H1 (cell line): Measurements from ENCODE around the gene CABP4. TPM values are rescaled to one million over a fixed set of nuclear protein-coding genes. Genes with fewer than 3 reads are reported as not detected.

Source experiments
- CTCF ChIA-PET: fragments of 300-600 bp; sonication (Branson Sonifier 250); formaldehyde crosslinking; loops from one replicate; lab custom pipeline; 2021; ENCODE audit not compliant: partially characterized antibody; lab: Charles Lee
- POLR2A ChIA-PET: fragments of 300-600 bp; sonication (Branson Sonifier 250); formaldehyde crosslinking; loops from one replicate; lab custom pipeline; 2021; ENCODE audit warnings: inconsistent platforms; ENCODE audit not compliant: partially characterized antibody; lab: Charles Lee
- DNase-seq, 2 experiments: peaks; one replicate each; pipeline versions ENCODE4 v3.0.0 to v3.0.0-alpha.2; 2010 to 2022; ENCODE audit warnings: low spot score in 2 of 2, low read depth in 1 of 2, mixed read lengths in 1 of 2
- FAIRE-seq: peaks from 2 replicates; lab custom pipeline; 2011; peaks lifted over from hg19 to GRCh38; lab: Jason Lieb, UNC
- H2AFZ ChIP-seq: 2 replicates; pipeline ENCODE4 v1.8.1; 2012; ENCODE audit warnings: low read length, inconsistent platforms
- H2AK5ac ChIP-seq: 2 replicates; pipeline ENCODE4 v1.6.1; 2013; ENCODE audit warnings: low read depth, low read length
- H2BK120ac ChIP-seq: replicated peaks from 2 replicates; pipeline ENCODE3; 2013; ENCODE audit warnings: low read depth, low read length, inconsistent platforms
- H2BK12ac ChIP-seq: 2 replicates; pipeline ENCODE4 v1.6.1; 2013; ENCODE audit warnings: low read depth, low read length
- H2BK15ac ChIP-seq: 2 replicates; pipeline ENCODE4 v1.6.1; 2013; ENCODE audit warnings: low read length
- H2BK20ac ChIP-seq: 2 replicates; pipeline ENCODE4 v1.6.1; 2013; ENCODE audit warnings: low read length
- H2BK5ac ChIP-seq: 2 replicates; pipeline ENCODE4 v1.6.1; 2013; ENCODE audit warnings: low read depth, low read length
- H3K14ac ChIP-seq: 2 replicates; pipeline ENCODE4 v1.6.1; 2013; ENCODE audit warnings: inconsistent platforms; ENCODE audit not compliant: insufficient read length
- H3K18ac ChIP-seq: 2 replicates; pipeline ENCODE4 v1.6.1; 2013; ENCODE audit warnings: low read length; ENCODE audit errors: extremely low read depth
- H3K23ac ChIP-seq: 2 replicates; pipeline ENCODE4 v1.6.1; 2013; ENCODE audit warnings: inconsistent platforms; ENCODE audit not compliant: insufficient read length
- H3K23me2 ChIP-seq: 2 replicates; pipeline ENCODE4 v1.6.1; 2013; ENCODE audit warnings: low read depth, low read length
- H3K27ac ChIP-seq: 2 replicates; pipeline ENCODE4 v1.6.1; 2011; ENCODE audit warnings: low read depth, low read length, inconsistent platforms
- H3K27me3 ChIP-seq, 4 experiments: replicated peaks in 1 of 4; 1 replicate in 1 of 4; 2 replicates in 3 of 4; pipeline versions ENCODE4 v1.6.1 to v1.8.1; 2011 to 2013; ENCODE audit warnings: low read length in 3 of 4, mild to moderate bottlenecking in 3 of 4, inconsistent platforms in 2 of 4, mixed read lengths in 2 of 4, moderate library complexity in 1 of 4; ENCODE audit not compliant: control insufficient read depth in 3 of 4, insufficient read depth in 3 of 4; ENCODE audit errors: extremely low read depth in 1 of 4
- H3K36me3 ChIP-seq, 4 experiments: 2 replicates each; pipeline versions ENCODE4 v1.6.1 to v1.8.1; 2011 to 2013; ENCODE audit warnings: mild to moderate bottlenecking in 4 of 4, low read length in 3 of 4, moderate library complexity in 2 of 4, control low read depth in 1 of 4, inconsistent platforms in 1 of 4; ENCODE audit not compliant: insufficient read depth in 4 of 4, control insufficient read depth in 2 of 4
- H3K4ac ChIP-seq: replicated peaks from 2 replicates; pipeline ENCODE3; 2013; ENCODE audit warnings: low read length, low read depth, mixed read lengths, inconsistent platforms; ENCODE audit not compliant: insufficient read length
- H3K4me1 ChIP-seq, 4 experiments: replicated peaks in 1 of 4; 1 replicate in 1 of 4; 2 replicates in 3 of 4; pipeline versions ENCODE4 v1.6.1 to v1.8.1; 2011 to 2013; ENCODE audit warnings: low read length in 3 of 4, inconsistent platforms in 2 of 4, mixed read lengths in 1 of 4; ENCODE audit not compliant: insufficient read depth in 4 of 4, control insufficient read depth in 3 of 4
- H3K4me2 ChIP-seq, 2 experiments: 2 replicates each; pipeline versions ENCODE4 v1.6.1 to v1.8.1; 2011 to 2013; ENCODE audit warnings: low read depth in 2 of 2, low read length in 2 of 2, control low read depth in 1 of 2, inconsistent platforms in 1 of 2, mild to moderate bottlenecking in 1 of 2; ENCODE audit not compliant: insufficient read depth in 1 of 2
- H3K4me3 ChIP-seq, 4 experiments: fragments of 200-600, 300-600 bp in 1 of 4; sonication (generic), shearing (Covaris generic), sonication (Bioruptor Twin) in 1 of 4; 2 replicates each; pipeline versions ENCODE4 v1.5.1 to v1.8.1; 2011 to 2016; ENCODE audit warnings: low read length in 4 of 4, low read depth in 3 of 4, control low read depth in 2 of 4, inconsistent platforms in 2 of 4, mild to moderate bottlenecking in 2 of 4, mixed read lengths in 1 of 4, moderate library complexity in 1 of 4; ENCODE audit not compliant: insufficient read depth in 2 of 4; ENCODE audit errors: extremely low read depth in 1 of 4
- H3K56ac ChIP-seq: replicated peaks from 2 replicates; pipeline ENCODE3; 2013; ENCODE audit warnings: low read depth, mild to moderate bottlenecking, mixed read lengths, low read length, inconsistent platforms; ENCODE audit not compliant: insufficient read length
- H3K79me1 ChIP-seq: 2 replicates; pipeline ENCODE4 v1.6.1; 2013; ENCODE audit warnings: low read depth, low read length, control low read depth
- H3K79me2 ChIP-seq, 2 experiments: 2 replicates each; pipeline versions ENCODE4 v1.6.1 to v1.8.1; 2012 to 2013; ENCODE audit warnings: low read length in 2 of 2, mild to moderate bottlenecking in 2 of 2, inconsistent platforms in 1 of 2; ENCODE audit not compliant: insufficient read depth in 2 of 2, control insufficient read depth in 1 of 2
- H3K9ac ChIP-seq, 4 experiments: replicated peaks in 1 of 4; 1 replicate in 1 of 4; 2 replicates in 3 of 4; pipeline versions ENCODE4 v1.6.1 to v1.8.1; 2011 to 2013; ENCODE audit warnings: low read depth in 3 of 4, low read length in 3 of 4, control low read depth in 2 of 4, mild to moderate bottlenecking in 2 of 4, moderate library complexity in 2 of 4, inconsistent platforms in 1 of 4; ENCODE audit errors: extremely low read depth in 1 of 4
- H3K9me3 ChIP-seq, 2 experiments: 2 replicates each; pipeline versions ENCODE4 v1.6.1 to v1.8.1; 2012 to 2013; ENCODE audit warnings: mild to moderate bottlenecking in 2 of 2, moderate library complexity in 2 of 2, control low read depth in 1 of 2, inconsistent platforms in 1 of 2, low read depth in 1 of 2, low read length in 1 of 2, mixed read lengths in 1 of 2; ENCODE audit not compliant: insufficient read depth in 2 of 2
- H4K20me1 ChIP-seq, 2 experiments: replicated peaks in 1 of 2; 2 replicates each; pipeline versions ENCODE3 to v1.8.1; 2011 to 2013; ENCODE audit warnings: inconsistent platforms in 2 of 2, low read length in 2 of 2, mild to moderate bottlenecking in 1 of 2; ENCODE audit not compliant: insufficient read depth in 2 of 2, control insufficient read depth in 1 of 2
- H4K5ac ChIP-seq: 2 replicates; pipeline ENCODE4 v1.6.1; 2013; ENCODE audit warnings: low read length, low read depth, mixed read lengths, inconsistent platforms; ENCODE audit not compliant: insufficient read length
- H4K8ac ChIP-seq: 2 replicates; pipeline ENCODE4 v1.8.0; 2013; ENCODE audit warnings: mild to moderate bottlenecking, moderate library complexity, low read length, inconsistent platforms; ENCODE audit not compliant: insufficient read depth; ENCODE audit errors: extremely low read depth
- H4K91ac ChIP-seq: replicated peaks from 2 replicates; pipeline ENCODE3; 2013; ENCODE audit warnings: low read length, mixed read lengths, inconsistent platforms; ENCODE audit not compliant: insufficient read length
- BCL11A ChIP-seq, 2 experiments: IDR thresholded peaks; one replicate each; pipeline ENCODE4 v1.6.1; 2011; ENCODE audit warnings: low read depth in 2 of 2, low read length in 2 of 2, mild to moderate bottlenecking in 2 of 2
- CREB1 ChIP-seq: IDR thresholded peaks from 2 replicates; pipeline ENCODE4 v1.6.1; 2012; ENCODE audit warnings: inconsistent platforms
- JUND ChIP-seq: IDR thresholded peaks from 2 replicates; pipeline ENCODE4 v1.6.1; 2011; ENCODE audit warnings: mild to moderate bottlenecking, improper control_type of control experiment, low read length
- MAX ChIP-seq: IDR thresholded peaks from 2 replicates; pipeline ENCODE4 v1.6.1; 2012; ENCODE audit warnings: inconsistent platforms
- TCF12 ChIP-seq: IDR thresholded peaks from 2 replicates; pipeline ENCODE4 v1.6.1; 2011; ENCODE audit warnings: low read depth, mild to moderate bottlenecking, low read length
- WGBS, 2 experiments: shearing (Covaris generic) in 1 of 2; methylation state at CpG; one replicate each; pipeline versions ENCODE4 v1.1.6 to v1.1.7; 2013 to 2015; ENCODE audit warnings: low lambda C conversion rate in 2 of 2, mixed read lengths in 2 of 2, inconsistent platforms in 1 of 2, low coverage in 1 of 2, missing lambda C conversion rate in 1 of 2; ENCODE audit not compliant: insufficient replicate concordance in 2 of 2, insufficient coverage in 1 of 2, insufficient read length in 1 of 2; ENCODE audit errors: extremely low coverage in 1 of 2, missing lambda C conversion rate in 1 of 2; 5-methylcytosine and 5-hydroxymethylcytosine counted together
- polyA plus RNA-seq, 7 experiments: library from polyadenylated mRNA; depleted of rRNA in 3 of 7; stranded (reverse) in 5 of 7; unstranded in 2 of 7; fragments of >200 nt in 5 of 7; fragments of 200-250 nt in 2 of 7; gene quantifications; 1 replicate in 5 of 7; 2 replicates in 1 of 7; 4 replicates in 1 of 7; pipeline versions ENCODE4 v1.2.1 to v1.2.3, GENCODE V29; 2011 to 2013; ENCODE audit warnings: missing spikeins in 2 of 7, mixed read lengths in 2 of 7
- total RNA-seq: library from RNA; stranded (reverse); fragmentation: NEBNext Ultra II Directional; extraction: Animal tissue kit (Norgen Biotek cat#: 25700); gene quantifications from 2 replicates; pipeline ENCODE4 v1.2.1, GENCODE V29; 2021

Gene CABP4
- total and polyA plus RNA-seq, 2 of the 8 experiments (the other 6 are each of a cell fraction or from before 2014, with no cell fraction given), result not detected

GRCh38 chr11:67496113-67496512, 41.0 kb downstream of the CABP4 start:
- Histone ChIP-seq H3K9me3 (no peaks in the 10 kb centered on the region), H3K23ac (no peak overlapping the region), H3K4me1 (peaks cover 0 to 10% (median 0%) of the 10 kb centered on the region in 4 experiments; a peak in 2 of 7 replicates), H2AK5ac (no peak overlapping the region), H3K36me3 (peaks cover 2 to 29% (median 11%) of the 10 kb centered on the region in 4 experiments; a peak in 6 of 8 replicates), H2BK12ac (no peak overlapping the region), H3K79me2 (no peaks in the 10 kb centered on the region), H2BK120ac (no peak overlapping the region), H3K27me3 (no peaks in the 10 kb centered on the region; a peak in 1 of 7 replicates)
- no peak for DNase-seq
- no peak for TF ChIP-seq TCF12
- TF ChIP-seq JUND, result no peak
- no peak for TF ChIP-seq BCL11A (IDR thresholded peaks at IDR 0.05; ENCODE audit: low read depth in 2 of 2, low read length in 2 of 2)
- no peak for TF ChIP-seq MAX
- TF ChIP-seq CREB1, result no peak
- TF ChIP-seq, all 59 proteins: peak for 0
- H2BK20ac ChIP-seq, result no peak overlapping the region
- H3K9ac ChIP-seq, result no peak overlapping the region
- no peak overlapping the region for H3K14ac ChIP-seq
- no peak overlapping the region for H3K18ac ChIP-seq
- H3K23me2 ChIP-seq, result peaks cover 2% of the 10 kb centered on the region; the same call in 1 of the 2 replicates
- H4K5ac ChIP-seq, result no peak overlapping the region
- no peak overlapping the region for H3K4me2 ChIP-seq
- H2BK5ac ChIP-seq, result no peak overlapping the region
- no peak overlapping the region for H3K27ac ChIP-seq
- no peak overlapping the region for H3K4me3 ChIP-seq
- H3K79me1 ChIP-seq, result no peaks in the 10 kb centered on the region
- no peak overlapping the region for H3K56ac ChIP-seq
- no peak overlapping the region for H3K4ac ChIP-seq
- WGBS, 2 experiments, result 92% methylated on average over 9 of the region's 12 CpGs; no CpG with 5 or more reads in 1 of the 2 experiments
- FAIRE-seq, result no peak
- no peak overlapping the region for H2BK15ac ChIP-seq
- no peak overlapping the region for H2AFZ ChIP-seq
- no peak overlapping the region for H4K8ac ChIP-seq
- H4K91ac ChIP-seq, result no peak overlapping the region
- peaks cover 0 to 12% of the 10 kb centered on the region in 2 experiments for H4K20me1 ChIP-seq
- CTCF ChIA-PET, result interaction anchor here (1.1 kb wide), 1 partner anchor 8 kb away, joined by 3 read pairs; no protein-coding TSS in a partner anchor
- POLR2A ChIA-PET, result no interaction called here
